Right atrium auricular region (tissue), 2 donors: ENCODE data around the gene RBM48. TPM values are rescaled to one million over a fixed set of nuclear protein-coding genes. Genes with fewer than 3 reads are reported as not detected.

ENCODE experiments used
- DNase-seq: peaks from one replicate; pipeline ENCODE4 v3.0.0-alpha.2; 2019; ENCODE audit warnings: low spot score
- H3K27ac ChIP-seq, 2 donors: fragments of 200-600 bp; sonication (generic); 1 replicate in 1 of 2; 2 replicates in 1 of 2; pipeline ENCODE4 v1.5.1; 2016 to 2019
- H3K27me3 ChIP-seq, 2 donors: fragments of 200-600 bp; sonication (generic); one replicate each; pipeline versions ENCODE4 v1.5.1 to v1.6.0; 2017 to 2019
- H3K36me3 ChIP-seq: fragments of 200-600 bp; sonication (generic); one replicate; pipeline ENCODE4 v1.5.1; 2016
- H3K4me1 ChIP-seq, 2 donors: fragments of 200-600 bp; sonication (generic); one replicate each; pipeline versions ENCODE4 v1.5.1 to v1.6.0; 2017 to 2019
- H3K4me3 ChIP-seq, 2 donors: fragments of 200-600 bp; sonication (generic); 1 replicate in 1 of 2; 2 replicates in 1 of 2; pipeline ENCODE4 v1.5.1; 2017 to 2019; ENCODE audit warnings: mild to moderate bottlenecking in 1 of 2, moderate library complexity in 1 of 2
- H3K9me3 ChIP-seq, 2 donors: fragments of 200-600 bp; sonication (generic); one replicate each; pipeline ENCODE4 v1.5.1; 2019
- total RNA-seq, 2 donors: library from RNA; depleted of rRNA; stranded (reverse); fragments of >200 nt; gene quantifications; one replicate each; pipeline ENCODE4 v1.1.0, GENCODE V29; 2016
- TF ChIP-seq, protein P1 (sequence below), 2 donors: fragments of 200-600 bp; sonication (generic); IDR thresholded peaks; one replicate each; pipeline ENCODE4 v1.5.1; 2019; ENCODE audit warnings: antibody characterized with exemption in 2 of 2

Gene RBM48
- total RNA-seq, 2 donors from 2014 or later: 7.3 to 8.9 TPM

GRCh38 chr7:92547579-92547978 is 19.0 kb downstream of the RBM48 start:
- H3K27me3 ChIP-seq: no peaks in the 10 kb centered on the region
- H3K36me3 ChIP-seq: no peaks in the 10 kb centered on the region
- H3K4me3 ChIP-seq: no peak overlapping the region
- TF ChIP-seq, protein P1, sequence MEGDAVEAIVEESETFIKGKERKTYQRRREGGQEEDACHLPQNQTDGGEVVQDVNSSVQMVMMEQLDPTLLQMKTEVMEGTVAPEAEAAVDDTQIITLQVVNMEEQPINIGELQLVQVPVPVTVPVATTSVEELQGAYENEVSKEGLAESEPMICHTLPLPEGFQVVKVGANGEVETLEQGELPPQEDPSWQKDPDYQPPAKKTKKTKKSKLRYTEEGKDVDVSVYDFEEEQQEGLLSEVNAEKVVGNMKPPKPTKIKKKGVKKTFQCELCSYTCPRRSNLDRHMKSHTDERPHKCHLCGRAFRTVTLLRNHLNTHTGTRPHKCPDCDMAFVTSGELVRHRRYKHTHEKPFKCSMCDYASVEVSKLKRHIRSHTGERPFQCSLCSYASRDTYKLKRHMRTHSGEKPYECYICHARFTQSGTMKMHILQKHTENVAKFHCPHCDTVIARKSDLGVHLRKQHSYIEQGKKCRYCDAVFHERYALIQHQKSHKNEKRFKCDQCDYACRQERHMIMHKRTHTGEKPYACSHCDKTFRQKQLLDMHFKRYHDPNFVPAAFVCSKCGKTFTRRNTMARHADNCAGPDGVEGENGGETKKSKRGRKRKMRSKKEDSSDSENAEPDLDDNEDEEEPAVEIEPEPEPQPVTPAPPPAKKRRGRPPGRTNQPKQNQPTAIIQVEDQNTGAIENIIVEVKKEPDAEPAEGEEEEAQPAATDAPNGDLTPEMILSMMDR (IDR thresholded peaks at IDR 0.05): no peak
- DNase-seq: no peak
- no peak overlapping the region for H3K27ac ChIP-seq
- H3K9me3 ChIP-seq: no peaks in the 10 kb centered on the region
- peaks cover 0 to 5% of the 10 kb centered on the region in 2 donors for H3K4me1 ChIP-seq

DNA sequence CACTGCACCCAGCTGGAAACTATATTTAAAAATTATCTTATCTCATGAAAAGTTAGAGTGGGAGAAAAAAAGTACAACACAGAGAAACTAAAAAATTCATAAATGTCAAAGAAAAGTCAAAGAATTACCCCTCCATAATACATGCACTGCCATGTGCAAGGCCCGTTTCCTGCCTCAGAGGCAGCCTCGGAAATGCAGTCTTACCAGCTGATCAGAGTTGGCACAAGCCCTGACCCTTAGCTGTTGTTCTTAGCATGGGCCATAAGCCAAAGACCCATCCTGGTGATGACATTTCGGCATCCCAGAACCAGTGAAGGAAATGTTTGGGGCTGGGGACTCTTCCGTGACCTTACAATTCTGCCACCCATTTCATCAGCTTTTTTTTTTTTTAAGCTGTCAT is 21.6 kb downstream of the RBM48 start:
- Histone ChIP-seq H3K27ac (no peak overlapping the region), H3K27me3 (no peaks in the 10 kb centered on the region), H3K4me3 (no peak overlapping the region), H3K9me3 (no peaks in the 10 kb centered on the region), H3K4me1 (peaks cover 0 to 5% of the 10 kb centered on the region in 2 donors), H3K36me3 (no peaks in the 10 kb centered on the region)
- TF ChIP-seq, protein P1 (IDR thresholded peaks at IDR 0.05): no peak
- no peak for DNase-seq

GRCh38 chr7:92557249-92557648 is 28.7 kb downstream of the RBM48 start:
- DNase-seq: no peak
- Histone ChIP-seq H3K4me1 (peaks cover 0 to 9% of the 10 kb centered on the region in 2 donors), H3K27me3 (no peaks in the 10 kb centered on the region), H3K27ac (no peak overlapping the region), H3K9me3 (no peaks in the 10 kb centered on the region), H3K36me3 (peaks cover 10% of the 10 kb centered on the region), H3K4me3 (no peak overlapping the region)
- TF ChIP-seq, protein P1 (IDR thresholded peaks at IDR 0.05): no peak

DNA sequence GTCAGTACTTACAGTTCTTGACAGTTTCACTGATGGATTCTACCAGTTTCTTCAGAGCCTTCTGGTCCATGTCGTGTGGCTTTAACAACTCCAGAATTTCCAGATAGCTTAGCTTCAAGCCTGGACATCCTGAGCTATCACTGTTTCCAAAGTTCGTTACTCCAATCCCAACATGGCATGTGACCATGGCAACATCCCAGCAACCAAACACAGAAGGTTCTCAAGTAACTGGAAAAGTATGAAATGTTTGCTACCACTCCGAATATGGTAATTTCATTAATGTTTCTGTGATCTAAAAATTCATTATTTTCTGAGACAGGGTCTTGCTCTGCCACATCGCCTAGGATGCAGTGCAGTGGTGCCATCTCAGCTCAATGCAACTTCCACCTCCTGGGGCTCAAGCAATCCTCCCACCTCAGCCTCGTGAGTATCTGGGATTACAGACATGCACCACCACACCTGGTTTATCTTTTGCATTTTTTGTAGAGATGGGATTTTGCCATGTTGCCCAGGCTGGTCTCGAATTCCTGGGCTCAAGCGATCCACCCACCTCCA is 29.3 kb downstream of the RBM48 start:
- H3K4me3 ChIP-seq: no peak overlapping the region
- peaks cover 0 to 9% of the 10 kb centered on the region in 2 donors for H3K4me1 ChIP-seq
- no peaks in the 10 kb centered on the region for H3K9me3 ChIP-seq
- peaks cover 10% of the 10 kb centered on the region for H3K36me3 ChIP-seq
- TF ChIP-seq, protein P1 (IDR thresholded peaks at IDR 0.05): no peak
- DNase-seq: no peak
- H3K27ac ChIP-seq: no peak overlapping the region
- no peaks in the 10 kb centered on the region for H3K27me3 ChIP-seq

DNA sequence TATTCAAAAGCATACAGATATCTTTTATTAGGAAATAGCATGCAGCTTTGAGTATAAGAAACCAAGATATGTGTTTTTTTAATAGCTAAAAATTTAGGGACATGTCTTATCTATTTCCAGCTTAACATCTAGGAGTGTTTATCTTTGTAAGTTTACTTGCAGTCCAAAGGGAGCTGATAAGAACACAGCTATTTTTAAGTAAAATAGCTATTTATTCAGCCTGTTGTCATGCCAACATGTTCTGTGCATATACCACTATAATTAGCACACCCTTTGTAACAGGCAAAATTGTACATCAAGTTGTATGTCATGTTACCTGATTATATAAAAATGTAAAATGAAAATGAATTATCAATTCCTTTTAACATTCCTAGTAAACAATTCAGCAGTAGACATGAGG is 32.0 kb downstream of the RBM48 start:
- H3K4me3 ChIP-seq: no peak overlapping the region
- H3K27me3 ChIP-seq: no peaks in the 10 kb centered on the region
- no peaks in the 10 kb centered on the region for H3K9me3 ChIP-seq
- H3K4me1 ChIP-seq: peaks cover 0 to 9% of the 10 kb centered on the region in 2 donors
- TF ChIP-seq, protein P1 (IDR thresholded peaks at IDR 0.05): no peak
- H3K27ac ChIP-seq: no peak overlapping the region
- H3K36me3 ChIP-seq: peaks cover 27% of the 10 kb centered on the region
- no peak for DNase-seq

GRCh38 chr7:92563345-92563744 is 34.8 kb downstream of the RBM48 start:
- no peak overlapping the region for H3K4me3 ChIP-seq
- H3K27ac ChIP-seq: no peak overlapping the region
- H3K36me3 ChIP-seq: peaks cover 55% of the 10 kb centered on the region
- no peaks in the 10 kb centered on the region for H3K9me3 ChIP-seq
- no peaks in the 10 kb centered on the region for H3K27me3 ChIP-seq
- DNase-seq: no peak
- TF ChIP-seq, protein P1 (IDR thresholded peaks at IDR 0.05): no peak
- H3K4me1 ChIP-seq: peaks cover 0 to 9% of the 10 kb centered on the region in 2 donors
